HG03066 (cell line): ENCODE measurements around the gene PTPRCAP.
"Not testable (repeated sequence)": the region's sequence is repeated elsewhere in the genome, so short reads cannot be mapped to it uniquely, and the experiment has no call there.

Source experiments
- ATAC-seq: cut with Tn5 transposase; IDR thresholded peaks from one replicate; pipeline ENCODE4 v1.9.1; 2021; ENCODE audit warnings: low read depth; ENCODE audit not compliant: unreplicated experiment

PTPRCAP gene

GRCh38 chr11:67428052-67429001 is 9.2 kb downstream of the PTPRCAP start, which contains the start of gene RPS6KB2:
TSS of gene RPS6KB2 (plus strand) at chr11:67428494. CDS start at chr11:67428546, 52 bp downstream.
- peak; percentile 81 for ATAC-seq

- ATAC-seq = not testable (repeated sequence)
Measured at GRCh38 chr11:67427364-67427859, 10.1 kb downstream of the PTPRCAP start.

DNA sequence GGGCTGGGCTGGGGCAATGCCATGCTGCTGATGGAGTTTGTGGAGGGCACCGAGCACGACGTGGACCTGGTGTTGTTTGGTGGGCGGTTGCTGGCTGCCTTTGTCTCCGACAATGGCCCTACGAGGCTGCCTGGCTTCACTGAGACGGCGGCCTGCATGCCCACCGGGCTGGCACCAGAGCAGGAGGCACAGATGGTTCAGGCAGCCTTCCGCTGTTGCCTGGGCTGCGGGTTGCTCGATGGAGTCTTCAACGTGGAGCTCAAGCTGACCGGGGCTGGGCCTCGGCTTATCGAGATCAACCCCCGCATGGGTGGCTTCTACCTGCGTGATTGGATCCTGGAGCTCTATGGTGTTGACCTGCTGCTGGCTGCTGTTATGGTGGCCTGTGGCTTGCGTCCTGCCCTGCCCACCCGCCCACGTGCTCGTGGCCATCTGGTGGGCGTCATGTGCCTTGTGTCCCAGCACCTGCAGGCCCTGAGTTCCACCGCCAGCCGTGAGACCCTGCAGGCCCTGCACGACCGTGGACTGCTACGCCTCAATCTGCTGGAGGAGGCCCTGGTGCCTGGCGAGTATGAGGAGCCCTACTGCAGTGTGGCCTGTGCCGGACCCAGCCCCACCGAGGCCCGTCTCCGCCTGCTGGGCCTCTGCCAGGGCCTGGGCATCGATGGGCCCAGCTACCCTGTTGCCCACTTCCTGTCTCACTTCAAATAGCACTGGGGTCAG is 13.4 kb downstream of the PTPRCAP start:
- ATAC-seq = no peak

DNA sequence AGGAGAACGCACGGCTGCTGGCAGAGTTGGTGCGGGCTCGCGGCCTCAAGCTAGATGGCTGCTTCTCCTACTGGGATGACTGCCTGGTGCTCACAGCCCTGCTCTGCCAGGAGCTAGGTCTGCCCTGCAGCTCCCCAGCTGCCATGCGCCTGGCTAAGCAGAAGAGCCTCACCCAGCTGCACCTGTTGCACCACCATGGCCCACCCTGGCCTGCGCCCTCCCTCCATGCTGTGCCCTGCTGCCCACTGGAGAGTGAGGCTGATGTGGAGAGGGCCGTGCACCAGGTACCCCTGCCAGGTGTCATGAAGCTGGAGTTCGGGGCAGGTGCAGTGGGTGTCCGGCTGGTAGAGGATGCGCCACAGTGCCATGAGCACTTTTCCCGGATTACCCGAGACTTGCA is 14.0 kb downstream of the PTPRCAP start:
- no peak for ATAC-seq

DNA sequence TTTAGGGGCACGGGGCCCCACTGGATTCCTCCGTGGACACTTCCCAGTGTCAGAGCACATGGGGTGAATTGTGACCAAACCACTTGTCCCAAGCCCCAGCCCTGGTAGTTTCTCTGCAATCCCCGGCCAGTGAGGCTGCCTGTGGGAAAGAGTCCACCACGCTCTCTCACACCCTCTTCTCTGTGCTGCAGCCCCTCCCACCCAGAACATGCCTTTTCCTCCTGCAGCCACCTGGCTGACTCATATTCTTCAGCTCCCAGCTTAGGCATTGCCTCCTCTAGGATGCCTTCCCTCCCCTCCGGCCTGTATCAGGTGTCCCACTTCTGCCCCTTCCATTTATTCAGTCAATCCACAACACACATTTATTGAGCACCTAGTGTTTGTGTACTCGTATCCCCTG is 14.6 kb downstream of the PTPRCAP start:
- no peak for ATAC-seq

DNA sequence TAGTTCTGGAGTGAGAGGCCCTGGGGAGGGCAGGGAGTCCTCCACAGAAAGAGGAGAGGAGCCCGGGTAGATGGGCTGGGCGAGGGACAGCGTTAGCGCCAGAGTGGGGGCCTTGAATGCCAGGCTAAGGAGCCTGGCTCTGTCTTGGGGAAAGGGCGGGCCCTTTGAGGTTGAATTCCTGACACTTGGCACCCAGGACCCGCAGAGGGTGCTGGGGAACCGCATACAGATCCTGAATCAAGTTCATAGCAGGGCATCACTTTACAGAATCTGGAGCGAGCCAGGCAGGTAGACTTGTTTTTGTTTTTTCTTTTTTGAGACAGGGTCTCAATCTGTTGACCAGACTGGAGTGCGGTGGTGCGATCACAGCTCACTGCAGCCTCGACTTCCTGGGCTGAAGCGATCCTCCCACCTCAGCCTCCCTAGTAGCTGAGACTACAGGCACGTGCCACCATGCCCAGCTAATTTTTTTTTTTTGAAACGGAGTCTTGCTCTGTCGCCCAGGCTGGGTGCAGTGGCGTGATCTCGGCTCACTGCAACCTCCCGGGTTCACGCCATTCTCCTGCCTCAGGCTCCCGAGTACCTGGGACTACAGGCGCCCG is 16.0 kb downstream of the PTPRCAP start:
- no peak for ATAC-seq

GRCh38 chr11:67420646-67421429 is 16.6 kb downstream of the PTPRCAP start:
- ATAC-seq = peak; percentile 87

- no peak for ATAC-seq
Measured at GRCh38 chr11:67420147-67420645, 17.3 kb downstream of the PTPRCAP start.

DNA sequence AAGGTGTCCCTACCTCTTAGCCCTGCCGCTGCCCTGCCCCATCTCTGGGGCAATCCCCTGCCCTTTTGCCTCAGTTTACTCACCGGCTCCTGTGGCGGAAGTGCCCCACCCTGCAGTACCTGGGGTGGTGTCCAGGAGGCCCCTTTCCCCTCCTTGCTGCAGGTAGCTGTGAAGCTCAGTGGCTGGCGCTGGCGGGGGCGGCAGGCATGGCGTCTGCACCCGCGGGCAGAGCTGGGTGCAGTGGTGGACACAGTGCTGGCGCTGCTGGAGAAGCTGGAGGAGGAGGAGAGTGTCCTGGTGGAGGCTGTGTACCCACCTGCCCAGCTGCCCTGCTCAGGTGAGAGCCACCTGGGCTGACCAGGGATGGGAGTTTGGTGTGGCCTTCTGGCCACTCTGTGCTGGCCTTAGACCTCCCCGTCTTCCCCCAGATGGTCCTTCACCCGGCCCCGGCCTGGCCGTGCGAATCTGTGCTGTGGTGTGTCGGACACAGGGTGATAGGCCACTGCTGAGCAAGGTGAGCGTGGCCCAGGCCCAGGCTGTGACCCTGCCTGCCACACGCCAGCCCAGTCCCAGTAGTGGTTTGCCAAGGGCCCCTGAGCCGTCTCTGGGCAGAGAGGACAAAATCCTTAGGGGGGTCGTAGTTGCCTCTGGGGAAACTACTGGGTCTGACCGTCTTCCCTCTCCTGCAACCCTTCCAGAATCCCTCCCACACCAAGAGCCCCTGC is 18.0 kb downstream of the PTPRCAP start:
- no peak for ATAC-seq

GRCh38 chr11:67418476-67419281 is 18.8 kb downstream of the PTPRCAP start:
- ATAC-seq = no peak

DNA sequence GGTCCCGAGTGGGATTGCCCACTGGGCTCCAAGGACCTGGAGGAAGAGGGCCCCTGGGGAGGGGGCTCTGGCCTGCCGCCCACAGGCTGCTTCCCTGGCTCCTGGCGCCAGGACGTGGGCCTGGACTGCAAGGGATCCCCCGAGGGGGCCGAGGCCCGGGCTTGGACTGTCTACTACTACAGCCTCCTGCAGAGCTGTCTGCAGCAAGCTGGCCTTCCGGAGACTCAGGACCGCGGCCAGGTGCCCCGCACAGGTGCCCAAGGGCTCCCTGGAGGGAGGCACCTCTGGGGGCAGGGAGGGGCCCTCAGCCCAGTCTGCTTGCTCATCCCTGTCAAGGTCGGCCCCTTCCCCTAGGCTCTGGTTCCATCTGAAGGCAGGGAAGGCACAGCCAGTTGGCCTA is 20.1 kb downstream of the PTPRCAP start:
- ATAC-seq = no peak

GRCh38 chr11:67416416-67417335 is 20.8 kb downstream of the PTPRCAP start:
- ATAC-seq = no peak

GRCh38 chr11:67415501-67416304 is 21.8 kb downstream of the PTPRCAP start, which contains the start of gene CARNS1:
TSS of gene CARNS1 (plus strand) at chr11:67415678. CDS start at chr11:67416200, 522 bp downstream.
- ATAC-seq = no peak

GRCh38 chr11:67413266-67413849 is 24.1 kb downstream of the PTPRCAP start:
- ATAC-seq = no peak

- no peak for ATAC-seq
Measured at GRCh38 chr11:67412495-67413179, 24.8 kb downstream of the PTPRCAP start.

DNA sequence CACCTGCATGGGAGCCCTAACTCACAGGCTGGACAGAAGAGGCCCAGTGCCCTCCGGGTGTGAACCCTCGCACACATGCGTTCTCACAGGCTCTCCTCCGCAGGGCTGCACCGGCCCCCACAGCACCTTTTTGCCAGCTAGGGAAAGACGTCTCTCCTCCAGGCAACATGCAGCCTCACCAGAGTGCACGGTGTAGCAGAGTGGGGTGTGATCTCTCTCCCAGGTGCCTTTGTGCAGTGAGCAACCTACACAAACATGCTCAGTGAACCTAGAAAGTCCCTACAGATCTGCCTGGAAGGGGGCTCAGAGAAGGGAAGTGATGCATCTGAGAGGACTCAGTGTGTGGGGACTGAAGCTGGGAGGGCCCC is 25.7 kb downstream of the PTPRCAP start:
- ATAC-seq = no peak
